ENCODE measurements around the gene ACTA2. TPM values are rescaled to one million over a fixed set of nuclear protein-coding genes. Genes with fewer than 3 reads are reported as not detected.

The ACTA2 gene
- total RNA-seq, 1 donor from 2014 or later, result 25.5 TPM

- DNase-seq, result no peak
Measured at GRCh38 chr10:88980800-88981199, 28.2 kb upstream of the ACTA2 start.

- no peak for DNase-seq
Measured at GRCh38 chr10:88980247-88980646, 27.7 kb upstream of the ACTA2 start.

GRCh38 chr10:88979603-88980002 is 27.0 kb upstream of the ACTA2 start:
- no peak for DNase-seq

- DNase-seq, result no peak
Measured at GRCh38 chr10:88979153-88979562, 26.6 kb upstream of the ACTA2 start.

GRCh38 chr10:88978463-88978862 is 25.9 kb upstream of the ACTA2 start:
- no peak for DNase-seq

- no peak for DNase-seq
Measured at GRCh38 chr10:88975377-88975720, 22.8 kb upstream of the ACTA2 start.

- peak; percentile 42 for DNase-seq
Measured at GRCh38 chr10:88974446-88975376, 22.1 kb upstream of the ACTA2 start.

- DNase-seq, result no peak
Measured at GRCh38 chr10:88974012-88974411, 21.4 kb upstream of the ACTA2 start.

GRCh38 chr10:88971221-88972061 is 18.9 kb upstream of the ACTA2 start:
- DNase-seq, result no peak

- no peak for DNase-seq
Measured at GRCh38 chr10:88968391-88968790, 15.8 kb upstream of the ACTA2 start.

GRCh38 chr10:88966797-88967196 is 14.2 kb upstream of the ACTA2 start:
- no peak for DNase-seq

GRCh38 chr10:88964869-88965415 is 12.4 kb upstream of the ACTA2 start:
- no peak for DNase-seq

GRCh38 chr10:88964360-88964759 is 11.8 kb upstream of the ACTA2 start:
- DNase-seq, result no peak

GRCh38 chr10:88963318-88963717 is 10.7 kb upstream of the ACTA2 start:
- no peak for DNase-seq

- DNase-seq, result peak; percentile 13
Measured at GRCh38 chr10:88962336-88962735, 9.8 kb upstream of the ACTA2 start.

GRCh38 chr10:88961266-88961665 is 8.7 kb upstream of the ACTA2 start:
- DNase-seq, result no peak

GRCh38 chr10:88960802-88961201 is 8.2 kb upstream of the ACTA2 start:
- no peak for DNase-seq

- DNase-seq, result no peak
Measured at GRCh38 chr10:88958721-88959120, 6.1 kb upstream of the ACTA2 start.

- no peak for DNase-seq
Measured at GRCh38 chr10:88957381-88957780, 4.8 kb upstream of the ACTA2 start.

- DNase-seq, result no peak
Measured at GRCh38 chr10:88954458-88955083, 2.0 kb upstream of the ACTA2 start.

GRCh38 chr10:88953662-88954061 is 1.1 kb upstream of the ACTA2 start:
- no peak for DNase-seq

GRCh38 chr10:88949912-88950837 is 2.4 kb downstream of the ACTA2 start:
- DNase-seq, result peak; percentile 17

Measured in dermis blood vessel endothelial cell (primary cell).